Stomach (tissue), 4 donors: ENCODE results near the gene HEBP2.

Source experiments
- POLR2A ChIP-seq, 4 donors: fragments of 450-650 bp; IDR thresholded peaks; one replicate each; pipeline ENCODE4 v1.6.1; 2016; ENCODE audit warnings: antibody characterized with exemption in 4 of 4, control low read depth in 2 of 4, mild to moderate bottlenecking in 1 of 4, moderate library complexity in 1 of 4
- POLR2AphosphoS5 ChIP-seq, 3 donors: sonication (generic); formaldehyde crosslinking; IDR thresholded peaks; one replicate each; pipeline ENCODE4 v1.6.1; 2016; ENCODE audit warnings: antibody characterized with exemption in 3 of 3
- TF ChIP-seq, protein P1 (sequence below), 7 experiments: fragments of 450-650 bp in 4 of 7; fragments of 200-600 bp in 3 of 7; sonication (generic) in 3 of 7; IDR thresholded peaks; one replicate each; pipeline ENCODE4 v1.5.1; 2016 to 2019; ENCODE audit warnings: antibody characterized with exemption in 7 of 7, control low read depth in 2 of 7, mild to moderate bottlenecking in 1 of 7

DNA sequence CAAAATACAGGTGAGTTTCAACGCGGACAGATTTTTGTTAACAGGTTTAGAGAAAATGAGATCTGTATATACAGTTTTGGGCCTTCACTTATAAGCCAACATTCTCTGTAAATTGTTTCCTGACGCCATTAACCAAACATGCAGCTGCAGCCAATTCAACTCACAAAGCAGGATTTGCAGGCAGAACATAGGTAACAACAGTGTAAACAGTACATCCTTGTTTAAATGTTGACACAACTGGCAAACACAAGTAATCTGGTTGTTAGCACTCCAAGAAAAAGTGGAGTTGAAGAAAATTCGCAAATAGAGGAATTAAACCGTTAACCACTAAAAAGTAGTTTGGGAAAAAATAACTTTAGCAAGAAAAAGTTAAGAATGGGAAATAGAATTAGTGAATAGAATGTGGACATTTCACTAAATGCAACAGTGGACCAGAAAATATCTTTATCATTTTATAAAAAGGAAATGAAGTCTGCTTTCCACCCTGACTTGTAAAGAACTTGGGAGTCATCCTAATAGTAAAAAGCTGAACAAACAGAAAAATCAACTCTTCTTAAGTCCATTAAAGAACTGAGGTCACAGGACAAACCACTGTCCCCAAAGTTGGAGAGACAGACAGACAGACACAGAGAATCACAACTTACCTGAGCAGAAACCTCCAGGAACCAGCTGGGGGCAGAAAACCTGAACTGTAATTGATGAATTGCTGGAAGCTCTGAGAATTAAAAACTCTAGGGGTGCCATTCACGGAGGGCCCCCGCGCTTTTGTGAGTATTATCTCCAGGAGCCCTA, 16.2 kb upstream of the HEBP2 start:
- TF ChIP-seq, protein P1, sequence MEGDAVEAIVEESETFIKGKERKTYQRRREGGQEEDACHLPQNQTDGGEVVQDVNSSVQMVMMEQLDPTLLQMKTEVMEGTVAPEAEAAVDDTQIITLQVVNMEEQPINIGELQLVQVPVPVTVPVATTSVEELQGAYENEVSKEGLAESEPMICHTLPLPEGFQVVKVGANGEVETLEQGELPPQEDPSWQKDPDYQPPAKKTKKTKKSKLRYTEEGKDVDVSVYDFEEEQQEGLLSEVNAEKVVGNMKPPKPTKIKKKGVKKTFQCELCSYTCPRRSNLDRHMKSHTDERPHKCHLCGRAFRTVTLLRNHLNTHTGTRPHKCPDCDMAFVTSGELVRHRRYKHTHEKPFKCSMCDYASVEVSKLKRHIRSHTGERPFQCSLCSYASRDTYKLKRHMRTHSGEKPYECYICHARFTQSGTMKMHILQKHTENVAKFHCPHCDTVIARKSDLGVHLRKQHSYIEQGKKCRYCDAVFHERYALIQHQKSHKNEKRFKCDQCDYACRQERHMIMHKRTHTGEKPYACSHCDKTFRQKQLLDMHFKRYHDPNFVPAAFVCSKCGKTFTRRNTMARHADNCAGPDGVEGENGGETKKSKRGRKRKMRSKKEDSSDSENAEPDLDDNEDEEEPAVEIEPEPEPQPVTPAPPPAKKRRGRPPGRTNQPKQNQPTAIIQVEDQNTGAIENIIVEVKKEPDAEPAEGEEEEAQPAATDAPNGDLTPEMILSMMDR (IDR thresholded peaks at IDR 0.05), result no peak
- peak in 1 of 3 donors; percentile 26 for TF ChIP-seq POLR2AphosphoS5 (IDR thresholded peaks at IDR 0.05)
- no peak for TF ChIP-seq POLR2A (IDR thresholded peaks at IDR 0.05)
